Thyroid gland (tissue), 4 donors: Measurements from ENCODE around the gene DIP2B.

Source experiments
- CTCF ChIP-seq, 6 experiments: fragments of 200-600 bp in 3 of 6; fragments of 450-650 bp in 3 of 6; sonication (generic) in 3 of 6; IDR thresholded peaks; one replicate each; pipeline ENCODE4 v1.5.1; 2016 to 2019; ENCODE audit warnings: antibody characterized with exemption in 6 of 6, mild to moderate bottlenecking in 2 of 6, inconsistent platforms in 1 of 6, moderate library complexity in 1 of 6
- POLR2A ChIP-seq, 2 donors: fragments of 450-650 bp; IDR thresholded peaks; one replicate each; pipeline ENCODE4 v1.6.1; 2017; ENCODE audit warnings: antibody characterized with exemption in 2 of 2, mild to moderate bottlenecking in 2 of 2, moderate library complexity in 1 of 2

DNA sequence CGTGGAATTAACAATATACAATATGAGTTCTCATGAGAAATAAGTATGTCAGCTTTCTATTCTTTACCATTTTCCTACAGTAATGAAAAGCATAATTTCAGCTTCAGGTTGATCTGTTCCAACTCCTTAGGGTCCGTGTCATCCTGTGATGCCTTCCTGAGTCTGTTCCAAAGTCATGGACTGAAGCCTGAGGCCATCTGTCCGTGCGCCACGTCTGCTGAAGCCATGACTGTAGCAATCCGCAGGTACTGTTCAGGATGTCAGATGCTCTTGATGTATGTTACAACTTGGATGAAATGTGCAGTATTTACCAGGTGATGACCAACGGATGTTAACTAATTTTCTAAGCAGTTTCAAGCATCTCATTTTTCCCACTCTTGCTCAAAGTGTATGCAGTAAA lies 192.1 kb downstream of the DIP2B start:
- no peak for TF ChIP-seq CTCF (IDR thresholded peaks at IDR 0.05)
- TF ChIP-seq POLR2A (IDR thresholded peaks at IDR 0.05), result no peak
